ENCODE data around the gene TTC28. TPM values are rescaled to one million over a fixed set of nuclear protein-coding genes. Genes with fewer than 3 reads are reported as not detected.

The TTC28 gene
- total RNA-seq, 1 donor from 2014 or later: 79.5 TPM

- FAIRE-seq (no peak), DNase-seq (ENCODE audit: low spot score in 2 of 2) (no peak)
Observed at GRCh38 chr22:28137036-28137435, 542.6 kb downstream of the TTC28 start.

DNA sequence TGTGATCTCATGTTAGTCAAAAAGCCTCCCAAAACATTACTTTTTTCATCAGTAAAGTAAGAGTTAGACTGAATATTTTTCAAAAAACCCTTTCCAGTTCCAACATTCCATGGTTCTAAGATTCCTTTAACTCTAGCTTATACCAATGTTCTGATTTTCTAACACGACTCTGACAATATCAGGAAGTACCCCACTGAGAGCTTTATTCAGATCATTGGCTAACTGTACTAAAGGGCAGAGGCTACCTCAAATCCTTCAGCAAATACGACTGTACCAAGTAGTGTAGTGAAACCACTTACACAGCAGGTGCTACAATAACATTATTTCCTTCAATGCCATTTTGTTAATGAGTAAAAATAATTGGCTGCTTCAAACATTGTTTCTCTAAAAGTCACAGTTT is 547.2 kb downstream of the TTC28 start:
- no peak for FAIRE-seq
- DNase-seq (ENCODE audit: low spot score in 2 of 2): no peak

DNA sequence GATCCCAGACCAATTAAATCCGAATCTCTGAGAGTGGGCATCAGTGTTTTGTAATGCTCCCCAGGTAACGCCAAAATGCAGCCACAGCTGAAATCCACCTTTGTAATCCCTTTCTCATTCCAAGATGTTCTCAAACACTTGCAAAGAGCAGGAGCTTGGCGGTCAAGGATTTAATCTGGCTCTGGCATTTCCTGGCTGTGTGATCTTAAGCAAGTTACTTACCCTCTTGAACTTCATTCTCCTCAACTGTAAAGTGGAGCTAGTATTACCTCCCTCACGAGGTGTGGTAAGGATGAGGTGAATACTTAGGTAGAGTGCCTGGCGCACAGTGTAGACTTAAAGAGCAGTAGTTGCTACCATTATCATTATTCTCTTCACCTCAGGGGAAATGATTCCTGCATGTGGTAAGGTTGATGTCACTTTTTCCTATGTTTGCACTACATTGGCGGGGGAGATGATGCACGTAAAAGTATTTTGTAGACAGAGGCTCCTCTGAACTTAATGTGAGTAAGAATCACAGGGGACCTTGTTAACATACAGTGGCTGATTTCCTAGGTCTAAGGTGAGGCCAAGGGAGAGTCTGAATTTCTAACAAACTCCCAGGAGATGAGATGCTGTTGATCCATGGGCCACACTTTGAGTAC is 550.2 kb downstream of the TTC28 start:
- DNase-seq (ENCODE audit: low spot score in 2 of 2) (no peak), FAIRE-seq (no peak)

- no peak for DNase-seq (ENCODE audit: low spot score in 2 of 2)
- no peak for FAIRE-seq
Observed at GRCh38 chr22:28128827-28129226, 550.8 kb downstream of the TTC28 start.

GRCh38 chr22:28125799-28126198 is 553.8 kb downstream of the TTC28 start:
- no peak for DNase-seq (ENCODE audit: low spot score in 2 of 2)
- no peak for FAIRE-seq

- DNase-seq (ENCODE audit: low spot score in 2 of 2) (no peak), FAIRE-seq (no peak)
Observed at GRCh38 chr22:28123989-28124766, 555.5 kb downstream of the TTC28 start.

GRCh38 chr22:28120691-28121592 is 558.7 kb downstream of the TTC28 start:
- DNase-seq (ENCODE audit: low spot score in 2 of 2) (no peak), FAIRE-seq (no peak)

DNA sequence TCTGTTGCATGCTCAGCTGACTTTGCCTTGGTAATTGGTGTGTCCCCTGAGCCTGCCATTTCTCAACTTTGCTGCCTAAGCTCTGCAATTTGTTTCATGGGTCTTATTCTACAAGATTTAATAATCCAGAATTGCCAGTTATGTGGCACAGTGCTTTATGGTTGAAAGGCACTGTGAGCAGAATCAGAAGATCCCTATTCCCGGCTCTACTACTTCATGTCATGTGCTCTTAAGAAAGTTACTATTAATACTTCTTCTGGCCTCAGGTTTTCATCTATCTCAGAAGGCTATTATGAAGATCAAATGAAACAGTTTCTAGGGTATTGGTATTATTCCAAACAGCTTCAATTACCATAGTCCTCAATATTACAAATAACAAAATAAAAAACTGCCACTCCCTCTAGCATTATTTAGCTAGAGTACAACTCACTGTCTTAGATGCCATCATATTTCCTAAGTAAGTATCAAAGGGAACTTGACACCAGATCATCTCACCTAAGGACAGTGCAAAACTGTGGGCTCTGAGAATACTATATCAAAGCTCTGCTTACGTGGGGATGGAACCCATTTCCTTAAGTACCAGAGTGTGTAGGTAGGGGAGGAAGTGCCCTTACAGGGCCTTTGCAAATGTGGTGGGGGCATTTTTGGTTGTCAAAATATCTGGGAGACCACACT is 560.5 kb downstream of the TTC28 start:
- FAIRE-seq: no peak
- no peak for DNase-seq (ENCODE audit: low spot score in 2 of 2)

- FAIRE-seq (no peak), DNase-seq (ENCODE audit: low spot score in 2 of 2) (no peak)
Observed at GRCh38 chr22:28116219-28116673, 563.4 kb downstream of the TTC28 start.

DNA sequence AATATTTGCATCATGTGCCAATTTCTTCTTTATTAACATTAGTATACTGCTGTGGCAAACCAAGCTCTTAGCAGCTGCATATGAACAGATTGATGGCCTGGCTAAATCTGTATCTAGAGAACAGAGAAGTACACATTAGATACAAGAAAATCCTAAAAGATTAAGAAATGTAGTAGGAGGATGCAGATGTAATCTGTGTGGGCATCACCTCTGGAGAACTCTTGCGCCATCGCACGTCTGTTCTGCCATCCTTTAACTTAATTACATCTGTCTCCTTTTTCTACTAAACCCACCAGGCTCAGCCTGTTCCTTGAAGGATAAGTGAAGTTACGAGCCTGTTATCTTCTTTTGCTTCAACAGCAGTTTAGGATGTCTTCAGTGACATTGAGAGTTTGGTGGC is 564.2 kb downstream of the TTC28 start:
- DNase-seq (ENCODE audit: low spot score in 2 of 2): no peak
- no peak for FAIRE-seq

- DNase-seq (ENCODE audit: low spot score in 2 of 2): no peak
Observed at GRCh38 chr22:28112548-28113043, 567.0 kb downstream of the TTC28 start.

GRCh38 chr22:28112190-28112544 is 567.5 kb downstream of the TTC28 start:
- FAIRE-seq (no peak), DNase-seq (ENCODE audit: low spot score in 2 of 2) (no peak)

More at GRCh38 chr22:28112548-28113043, 567.0 kb downstream of the TTC28 start:
- FAIRE-seq: no peak

- FAIRE-seq: no peak
- DNase-seq (ENCODE audit: low spot score in 2 of 2): no peak
Observed at GRCh38 chr22:28111501-28112189, 568.0 kb downstream of the TTC28 start.

- FAIRE-seq (no peak), DNase-seq (ENCODE audit: low spot score in 2 of 2) (no peak)
Observed at GRCh38 chr22:28108851-28109250, 570.8 kb downstream of the TTC28 start.

DNA sequence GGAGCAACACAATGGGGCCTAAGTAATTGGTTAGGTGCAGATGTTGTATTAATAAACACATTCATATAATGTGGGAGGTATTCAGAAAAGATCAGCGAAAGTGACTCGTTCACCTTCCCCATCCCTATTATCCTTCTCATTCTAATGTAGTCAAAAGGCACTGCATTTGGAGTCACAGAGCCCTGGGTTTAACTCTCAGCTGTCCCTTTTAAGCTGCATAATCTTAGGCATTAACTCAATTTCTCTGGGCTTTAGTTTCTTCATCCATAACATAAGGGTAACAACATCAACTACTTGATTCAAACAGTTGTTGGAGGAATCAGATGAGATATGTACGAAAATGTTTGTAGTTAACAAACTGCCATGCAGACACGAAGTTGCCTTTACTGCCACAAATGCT is 573.0 kb downstream of the TTC28 start:
- no peak for DNase-seq (ENCODE audit: low spot score in 2 of 2)
- no peak for FAIRE-seq

- FAIRE-seq: no peak
Observed at GRCh38 chr22:28105988-28106387, 573.7 kb downstream of the TTC28 start.

GRCh38 chr22:28105413-28105812 is 574.2 kb downstream of the TTC28 start:
- no peak for FAIRE-seq
- DNase-seq (ENCODE audit: low spot score in 2 of 2): no peak

More at GRCh38 chr22:28105988-28106387, 573.7 kb downstream of the TTC28 start:
- DNase-seq (ENCODE audit: low spot score in 2 of 2): no peak

- FAIRE-seq (no peak), DNase-seq (ENCODE audit: low spot score in 2 of 2) (no peak)
Observed at GRCh38 chr22:28103596-28103995, 576.0 kb downstream of the TTC28 start.

DNA sequence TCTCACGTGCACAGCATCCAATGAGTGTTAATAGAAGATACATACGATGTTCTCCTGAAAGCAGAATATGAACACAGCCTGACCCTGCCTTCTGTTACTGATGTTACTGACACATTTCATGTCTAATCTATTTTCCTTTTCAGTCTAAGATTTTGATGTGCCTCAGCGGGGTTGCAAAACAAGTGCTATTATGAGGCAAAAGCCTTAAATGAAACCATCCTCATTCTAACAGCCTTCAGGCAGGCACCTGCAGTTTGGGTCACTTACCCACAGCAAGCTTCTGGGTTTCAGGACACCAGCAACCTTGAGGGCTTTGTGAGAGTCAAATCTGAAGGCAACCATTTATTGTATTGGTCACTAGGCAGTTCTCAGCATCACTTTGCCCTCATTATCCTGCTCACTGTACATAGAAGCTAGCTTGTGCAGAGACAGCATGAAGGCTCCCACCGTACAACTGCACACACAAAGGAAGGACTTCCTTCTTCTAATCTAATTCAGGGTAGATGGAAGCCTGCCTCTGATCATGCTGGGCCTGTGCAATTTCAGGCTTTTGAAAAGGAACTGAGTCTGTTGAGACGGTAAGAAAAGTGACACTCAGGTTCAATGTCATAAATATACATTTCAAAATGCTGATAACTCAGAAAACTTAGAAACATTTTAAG is 577.4 kb downstream of the TTC28 start:
- DNase-seq (ENCODE audit: low spot score in 2 of 2) (no peak), FAIRE-seq (no peak)
